Epithelial cell of prostate (primary cell): Measurements from ENCODE around the gene S100A10.

Source experiments
- DNase-seq: peaks from one replicate; pipeline ENCODE4 v3.0.0-alpha.2; 2011; ENCODE audit warnings: low read depth, low spot score
- H3K27ac ChIP-seq: fragments of 450-650 bp; 2 replicates; pipeline ENCODE4 v1.5.1; 2017; ENCODE audit warnings: mild to moderate bottlenecking

Gene S100A10, protein sequence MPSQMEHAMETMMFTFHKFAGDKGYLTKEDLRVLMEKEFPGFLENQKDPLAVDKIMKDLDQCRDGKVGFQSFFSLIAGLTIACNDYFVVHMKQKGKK

DNA sequence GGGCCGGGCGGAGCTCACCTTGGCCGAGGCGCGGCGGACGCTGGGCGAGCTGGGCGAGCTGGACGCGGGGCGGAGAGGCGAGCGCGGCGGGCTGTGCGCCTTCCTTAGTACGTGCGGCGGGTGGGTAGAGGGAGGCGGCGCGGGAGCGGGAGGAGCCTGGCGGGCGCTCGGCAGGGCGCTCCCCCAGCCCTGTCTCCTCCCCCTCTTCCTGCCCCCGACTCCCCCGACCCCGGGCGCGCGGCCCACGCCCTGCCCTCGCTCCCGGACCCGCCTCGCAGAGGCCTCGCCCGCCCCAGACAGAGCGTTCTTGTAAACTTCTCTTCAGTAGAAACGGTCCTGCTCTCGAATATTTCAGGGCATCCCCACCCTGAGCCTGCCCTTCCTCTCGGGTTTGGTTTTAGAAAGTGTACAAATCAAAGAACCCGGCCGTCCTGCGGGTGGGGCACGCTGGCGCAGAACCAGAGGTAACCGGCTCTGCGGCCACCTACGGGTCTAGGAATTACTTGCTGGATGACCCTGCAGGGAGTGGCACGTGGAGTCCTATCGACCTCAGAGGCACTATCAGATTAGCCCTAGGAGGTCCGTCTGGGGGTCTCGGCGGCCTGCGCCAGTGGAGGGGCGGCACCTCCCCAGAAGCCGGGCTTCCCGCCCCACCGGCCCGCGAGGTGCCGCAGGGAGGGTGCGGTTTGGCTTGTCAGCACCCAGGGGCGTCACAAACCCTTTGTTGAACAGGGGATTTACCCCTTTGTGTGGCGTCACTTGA is at the start of gene S100A10:
S100A10 (minus strand) TSS at position 126 of the 763 bp plus-strand sequence. CDS start 7,629 bp downstream, outside the sequence.
- H3K27ac ChIP-seq = peak within 1 kb of the TSS; percentile 100
- DNase-seq = no peak

DNA sequence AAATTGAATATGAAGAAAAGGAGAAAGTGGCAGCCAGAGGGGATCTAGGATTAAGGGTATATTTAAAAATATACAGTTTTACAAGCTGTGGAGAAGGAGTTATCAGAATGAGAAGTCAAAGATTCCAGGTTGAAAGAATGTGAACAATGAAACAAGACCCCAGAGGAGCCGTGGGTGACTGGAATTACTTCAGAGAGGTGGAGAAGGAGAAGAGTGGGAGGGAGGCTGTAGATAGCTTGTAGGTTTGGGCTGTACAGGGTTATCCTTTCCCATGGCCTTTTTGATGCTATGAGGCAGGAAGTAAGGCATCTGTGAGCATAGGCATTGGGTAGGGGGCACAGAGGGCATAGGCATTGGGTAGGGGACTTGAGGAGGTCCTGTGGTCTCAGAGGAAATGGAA is 48.4 kb upstream of the S100A10 start:
- H3K27ac ChIP-seq = no peak overlapping the region
- no peak for DNase-seq

DNA sequence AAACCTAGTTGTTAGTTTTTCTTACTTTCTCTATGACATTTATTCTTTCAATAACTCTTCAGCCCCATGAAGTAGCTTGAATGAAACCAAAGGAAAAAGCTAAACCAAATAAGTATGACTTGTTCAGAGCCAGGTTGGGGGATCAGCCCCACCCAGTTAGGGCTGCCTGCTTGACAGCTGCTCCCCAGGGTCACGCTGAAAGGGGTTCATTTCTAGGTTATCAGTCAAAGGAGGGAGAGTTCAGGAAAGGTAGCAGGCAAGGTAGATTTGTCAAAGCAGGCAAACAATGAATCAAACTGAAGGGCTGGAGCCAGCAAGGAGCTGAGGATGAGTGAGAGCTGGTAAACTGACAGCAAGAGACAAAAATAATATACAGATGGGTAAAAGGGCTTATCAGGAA is 46.2 kb upstream of the S100A10 start:
- H3K27ac ChIP-seq = no peak overlapping the region
- no peak for DNase-seq

DNA sequence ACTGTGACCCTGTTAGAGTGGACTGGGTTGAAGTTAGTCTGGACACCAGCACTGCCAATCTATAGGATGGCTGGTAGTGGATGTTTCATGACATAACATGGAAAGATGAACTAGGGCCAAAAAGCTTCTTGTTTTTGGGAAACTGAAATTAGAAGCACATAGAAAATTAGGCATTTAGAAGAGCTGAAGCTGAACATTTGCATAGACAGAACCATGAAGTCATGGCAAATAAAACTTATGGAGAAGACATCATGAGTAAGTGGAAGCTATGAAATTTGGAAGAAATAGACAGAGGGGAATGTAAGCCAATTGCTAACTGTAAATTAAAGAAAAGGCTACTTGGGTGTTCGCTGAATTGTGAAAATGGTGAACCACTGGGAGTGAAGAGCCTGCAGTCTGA is 45.8 kb upstream of the S100A10 start:
- no peak for DNase-seq
- no peak overlapping the region for H3K27ac ChIP-seq

DNA sequence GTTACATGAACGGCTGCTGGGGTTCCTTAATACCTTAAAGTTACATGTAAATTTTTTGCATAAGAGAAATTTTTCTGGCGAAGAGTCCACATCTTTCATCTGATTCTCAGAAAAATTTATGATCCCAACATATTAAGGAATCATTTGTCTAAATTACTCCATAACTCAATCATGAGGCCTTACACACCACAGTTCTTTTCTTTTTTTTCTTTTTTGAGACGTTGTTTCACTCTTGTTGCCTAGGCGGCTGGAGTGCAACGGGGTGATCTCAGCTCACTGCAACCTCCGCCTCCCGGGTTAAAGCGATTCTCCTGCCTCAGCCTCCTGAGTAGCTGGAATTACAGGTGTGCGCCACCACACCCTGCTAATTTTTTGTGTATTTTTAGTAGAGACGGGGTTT is 45.2 kb upstream of the S100A10 start:
- DNase-seq = no peak
- no peak overlapping the region for H3K27ac ChIP-seq

DNA sequence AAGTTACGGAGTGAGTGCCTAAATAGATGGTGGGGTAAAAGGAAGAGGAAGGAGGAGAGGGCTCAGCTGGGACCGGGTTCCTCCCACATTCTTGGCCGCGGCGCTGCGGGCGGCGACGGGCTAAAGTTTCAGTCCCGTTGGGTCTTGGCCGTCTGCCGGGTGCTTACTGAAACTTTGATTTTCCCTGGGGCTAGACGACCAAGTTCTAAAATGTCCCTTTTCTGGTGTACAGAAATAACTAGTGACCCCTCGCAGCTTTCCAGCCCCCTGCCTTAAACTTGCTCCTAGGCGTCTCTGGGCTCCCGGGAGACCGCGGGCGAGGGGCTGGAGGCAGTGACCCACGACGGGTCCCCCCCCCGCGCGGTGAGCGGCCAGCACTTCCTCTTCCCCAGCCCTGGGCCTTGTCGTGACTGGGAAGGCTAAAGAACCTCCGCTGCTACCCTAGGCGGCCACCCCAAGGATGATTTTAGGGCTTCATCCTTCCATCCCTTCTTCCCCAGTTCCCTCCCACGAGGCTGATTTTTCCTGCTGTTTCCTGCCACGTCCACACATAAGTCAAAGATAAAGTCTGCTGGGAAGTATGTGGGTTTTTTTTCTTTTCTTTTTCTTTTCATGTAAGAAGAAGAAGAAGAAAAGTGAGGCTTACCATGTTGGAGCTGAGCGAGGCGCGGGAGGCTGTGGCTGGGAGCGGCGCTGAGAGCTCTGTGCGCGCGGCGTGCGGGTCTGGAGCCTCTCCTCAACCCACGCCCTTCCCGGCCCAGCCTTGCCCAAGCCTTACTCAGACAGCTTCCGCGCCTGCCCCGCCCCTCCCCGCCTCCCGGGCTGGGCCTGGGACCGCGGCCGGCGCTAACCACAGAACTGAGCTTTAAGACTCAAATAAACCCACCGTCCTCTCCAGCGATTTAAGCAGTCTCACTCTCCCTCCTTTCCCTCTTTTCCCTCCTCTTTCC is 42.9 kb upstream of the S100A10 start, which contains the start of gene S100A11:
S100A11 (minus strand) TSS at position 738 of the 950 bp plus-strand sequence; CDS start at position 649, 89 bp downstream.
- DNase-seq = no peak
- H3K27ac ChIP-seq = peak within 1 kb of the TSS; percentile 99

DNA sequence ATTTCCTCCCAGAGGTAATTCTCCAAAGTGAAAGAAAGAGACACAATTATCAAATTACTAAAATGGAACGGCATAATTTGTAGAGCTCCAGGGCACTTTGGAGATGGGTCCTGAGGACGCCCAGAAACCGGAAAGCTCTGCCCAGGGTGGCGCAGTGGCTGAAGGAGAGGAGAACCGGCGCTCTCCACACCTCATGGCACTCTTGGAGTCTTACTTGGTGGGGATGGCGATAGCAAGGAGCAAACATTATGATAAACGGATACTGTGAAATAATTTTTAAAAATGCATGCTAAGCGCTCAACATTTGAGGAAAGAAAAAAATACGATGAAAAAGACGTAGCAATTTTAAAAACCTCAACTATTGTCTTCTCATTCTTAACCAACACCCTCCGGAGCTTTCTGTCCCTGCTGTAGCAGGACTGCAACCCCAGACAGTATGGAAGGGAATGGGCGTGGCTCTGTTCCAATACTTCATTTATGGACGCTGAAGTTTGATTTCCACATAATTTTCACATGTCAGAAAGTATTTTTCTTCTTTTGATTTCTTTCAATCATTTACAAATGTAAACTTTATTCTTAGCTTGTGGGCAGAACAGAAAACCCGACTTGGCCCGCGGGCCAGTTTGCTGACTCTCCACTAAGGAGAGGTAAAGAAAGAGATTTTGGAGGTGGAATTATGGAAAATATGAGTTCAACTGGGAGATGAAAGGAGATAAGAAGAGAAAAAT is 42.0 kb upstream of the S100A10 start:
- DNase-seq = no peak

DNA sequence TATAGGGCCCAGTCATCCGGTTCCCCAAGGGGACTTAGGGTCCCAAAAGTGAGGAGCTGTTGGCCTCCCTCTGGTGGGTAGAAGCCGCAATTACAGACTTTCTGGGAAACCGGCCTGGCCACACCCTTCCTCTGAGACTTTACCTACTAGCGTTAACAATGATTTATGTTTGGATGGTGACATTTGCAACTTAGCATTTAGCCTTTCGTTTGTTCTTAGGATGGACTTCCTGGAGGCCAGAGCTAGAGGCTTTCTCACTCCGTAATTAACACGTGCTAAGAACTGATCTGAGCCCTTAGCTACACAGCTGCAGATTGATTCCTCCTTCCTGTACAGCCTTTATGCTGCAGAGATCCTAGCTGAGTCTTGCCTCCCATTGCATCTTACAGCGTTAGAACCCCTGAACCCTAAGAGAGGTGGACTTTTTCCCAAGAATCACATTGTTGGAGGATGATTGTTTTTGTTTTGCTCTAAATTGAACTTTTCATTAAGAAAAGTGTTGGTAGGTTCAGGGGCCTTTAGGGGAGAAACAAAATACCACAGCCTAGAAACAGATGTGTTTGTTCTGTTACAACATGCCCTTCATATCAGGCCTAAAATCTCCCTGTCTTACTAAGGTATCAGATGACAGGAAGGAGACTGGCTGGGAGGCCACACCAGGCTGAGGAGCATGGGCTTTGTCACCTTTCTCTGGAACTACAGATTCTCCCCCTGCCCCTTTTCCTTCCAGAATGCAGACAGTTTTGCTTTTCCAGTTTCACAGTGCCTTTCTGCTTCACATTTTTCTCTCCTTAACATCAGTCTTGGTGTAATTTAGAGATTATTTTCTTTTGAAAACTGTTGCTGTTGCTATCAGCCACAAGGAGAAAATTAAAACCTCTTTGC is 41.2 kb upstream of the S100A10 start:
- DNase-seq = no peak
- H3K27ac ChIP-seq = peak overlapping the region; percentile 99

More for the DNA sequence above, 42.0 kb upstream of the S100A10 start:
- peak overlapping the region; percentile 99 for H3K27ac ChIP-seq

DNA sequence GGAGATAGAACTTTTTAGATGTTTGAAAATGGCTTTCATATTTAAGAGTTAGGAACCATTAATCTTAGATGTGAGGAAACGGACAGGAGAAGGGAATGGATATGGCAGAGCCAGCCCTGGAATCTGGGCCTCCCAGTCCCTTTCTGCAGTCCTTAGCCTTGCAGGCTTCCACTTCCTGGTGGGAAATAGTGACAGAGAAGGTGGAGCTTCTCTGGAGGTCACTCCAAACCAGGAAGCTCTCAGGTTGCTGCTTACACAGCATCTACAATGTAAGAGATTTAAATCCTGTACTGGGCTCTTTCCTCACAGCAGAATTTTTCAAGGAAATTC is 40.6 kb upstream of the S100A10 start:
- no peak for DNase-seq
- peak overlapping the region; percentile 99 for H3K27ac ChIP-seq

DNA sequence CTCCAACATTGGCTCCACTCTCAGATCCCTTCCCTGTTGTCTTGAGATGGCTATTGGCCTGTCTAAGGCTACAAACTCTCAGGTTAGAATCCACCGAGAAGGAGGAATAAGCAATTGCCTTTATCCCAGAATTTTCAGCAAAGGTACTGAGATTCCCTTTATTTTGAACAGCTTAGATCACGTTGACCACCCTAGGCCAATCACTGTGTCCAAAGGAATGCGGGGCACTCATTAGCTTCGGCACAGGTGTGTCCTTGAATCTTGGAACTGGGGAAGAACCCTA is 36.2 kb upstream of the S100A10 start:
- DNase-seq = no peak
- peak overlapping the region; percentile 99 for H3K27ac ChIP-seq

DNA sequence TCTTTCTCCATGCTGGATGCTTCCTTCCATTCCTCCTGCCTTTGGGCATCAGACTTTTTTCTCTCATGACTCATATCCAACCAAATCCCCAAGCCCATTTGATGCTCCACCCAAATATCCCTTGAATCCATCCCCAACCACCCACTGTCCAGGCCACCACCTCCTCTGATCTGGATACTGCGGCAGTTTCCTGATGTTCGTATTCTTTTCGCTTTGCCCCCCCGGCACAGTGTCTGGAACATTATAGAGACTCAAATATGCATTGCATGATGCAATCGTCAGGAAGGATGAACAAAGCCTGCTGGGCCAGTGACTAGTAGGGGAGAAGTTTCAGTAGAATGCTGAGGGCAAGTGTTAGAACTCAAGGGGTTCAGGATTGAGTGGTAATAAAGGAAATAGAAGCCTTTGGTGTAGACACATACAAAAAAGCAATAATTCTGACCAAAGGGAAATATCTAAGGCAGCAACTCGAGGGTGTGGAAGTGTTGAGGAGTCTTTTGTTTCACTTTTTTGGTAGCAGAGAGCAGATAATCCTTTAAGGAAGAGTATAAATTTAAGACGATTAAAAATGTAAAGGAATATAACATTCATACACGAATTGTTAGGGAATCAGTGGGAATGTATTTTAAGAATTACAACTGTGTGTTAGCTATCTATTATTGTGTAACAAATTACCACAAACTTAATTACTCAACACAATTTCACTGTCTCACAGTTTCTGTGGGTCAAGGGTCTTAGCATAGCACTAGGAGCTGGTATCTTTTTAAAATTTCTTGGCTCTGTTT is 35.7 kb upstream of the S100A10 start:
- DNase-seq = no peak
- peak overlapping the region; percentile 99 for H3K27ac ChIP-seq

DNA sequence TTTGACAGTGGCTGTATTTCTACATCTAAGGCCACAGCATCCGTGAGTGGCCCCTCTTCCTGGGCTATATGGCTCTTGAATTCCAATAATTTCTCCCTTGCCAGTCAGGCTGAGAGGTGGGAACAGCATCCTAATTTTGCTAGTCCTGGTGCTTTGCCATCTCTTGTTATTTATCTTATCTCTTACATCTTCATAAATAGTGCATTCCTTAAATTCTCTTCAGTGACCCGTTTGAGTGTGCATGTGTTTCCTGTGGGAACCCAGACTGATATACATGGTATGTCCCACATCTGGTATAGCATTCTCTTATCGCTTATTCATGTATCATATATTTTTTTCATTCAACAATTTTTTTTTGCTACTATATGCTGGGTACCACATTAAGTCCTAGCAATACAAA is 33.2 kb upstream of the S100A10 start:
- H3K27ac ChIP-seq = no peak overlapping the region
- no peak for DNase-seq

DNA sequence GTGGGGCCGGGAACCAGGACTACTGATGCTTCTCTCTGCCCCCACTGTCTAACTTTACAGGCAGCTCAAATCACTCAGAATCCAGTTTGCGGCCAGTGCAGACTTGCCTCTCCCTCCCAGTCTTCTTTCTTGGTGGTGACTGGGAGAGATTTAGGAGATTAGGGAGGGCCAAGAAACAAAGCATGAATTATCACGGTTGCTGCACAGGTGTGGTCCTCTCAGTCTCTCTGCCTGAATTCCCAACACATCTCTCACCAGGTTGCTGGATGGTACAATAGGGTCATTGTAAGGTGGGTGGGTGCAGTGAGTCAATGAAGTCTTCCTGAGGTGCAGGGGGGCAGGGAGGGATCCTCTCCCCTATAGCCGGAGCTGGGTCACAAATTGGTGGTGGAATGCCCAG is 30.6 kb upstream of the S100A10 start:
- H3K27ac ChIP-seq = peak overlapping the region; percentile 98
- DNase-seq = peak; percentile 98

DNA sequence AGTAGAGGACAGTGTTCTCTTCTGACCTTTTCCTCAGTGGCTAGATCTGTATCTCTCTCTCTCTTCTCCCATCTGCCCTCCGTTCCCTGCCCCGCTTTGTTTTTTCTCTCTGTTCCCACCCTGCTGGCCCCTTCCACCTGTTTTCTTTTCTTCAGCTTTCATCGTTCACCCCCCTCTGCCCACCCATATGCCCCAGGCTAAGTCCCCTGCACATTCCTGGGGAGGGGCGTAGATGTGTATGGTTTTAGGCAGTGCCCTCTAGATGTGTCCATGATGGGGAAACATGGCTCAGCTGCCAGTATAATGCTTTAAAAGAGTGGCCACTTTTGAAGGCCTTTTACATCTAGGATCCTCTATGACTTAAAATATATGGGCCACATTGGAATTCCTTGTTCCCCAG is 29.6 kb upstream of the S100A10 start:
- peak overlapping the region; percentile 98 for H3K27ac ChIP-seq
- DNase-seq = no peak

DNA sequence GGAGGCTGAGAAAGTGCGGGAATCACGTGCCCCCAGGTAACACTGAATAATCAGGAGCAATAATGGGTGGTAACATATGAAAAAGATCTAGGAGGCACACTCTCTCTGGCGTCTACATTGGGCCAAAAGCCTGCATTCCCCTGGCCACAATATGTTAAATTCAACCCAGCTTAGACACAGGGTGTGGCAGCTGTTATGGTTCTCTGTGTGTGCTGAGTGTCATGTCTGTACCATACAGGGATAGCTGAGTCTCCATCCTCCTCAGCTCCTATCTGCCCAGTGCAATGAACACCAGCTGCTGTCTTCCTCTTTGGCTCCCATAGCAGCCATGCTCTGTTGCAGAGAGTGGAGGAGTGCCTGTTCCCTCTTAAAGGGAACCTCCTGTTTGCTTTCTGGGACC is 28.8 kb upstream of the S100A10 start:
- peak overlapping the region; percentile 98 for H3K27ac ChIP-seq
- DNase-seq = no peak

DNA sequence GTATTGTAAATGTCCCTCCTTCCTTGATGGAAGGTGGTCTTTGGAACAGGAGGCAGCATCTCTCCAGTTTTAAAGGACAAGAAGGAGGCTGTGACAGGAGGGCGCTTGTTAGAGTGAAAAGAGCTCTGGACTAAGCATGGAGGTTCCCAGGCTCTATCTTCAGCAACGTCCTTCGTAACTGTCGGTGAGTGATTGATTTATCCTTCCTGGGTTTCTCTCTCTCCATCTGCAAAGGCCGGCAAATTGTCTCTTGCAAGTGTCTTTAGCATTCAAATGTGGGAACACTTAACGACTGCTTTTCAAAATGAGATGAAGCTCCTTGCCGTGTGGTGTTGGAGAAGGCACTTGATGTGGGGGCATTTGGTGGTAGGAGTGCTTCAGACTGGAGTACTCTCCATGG is 27.9 kb upstream of the S100A10 start:
- no peak overlapping the region for H3K27ac ChIP-seq
- DNase-seq = no peak

DNA sequence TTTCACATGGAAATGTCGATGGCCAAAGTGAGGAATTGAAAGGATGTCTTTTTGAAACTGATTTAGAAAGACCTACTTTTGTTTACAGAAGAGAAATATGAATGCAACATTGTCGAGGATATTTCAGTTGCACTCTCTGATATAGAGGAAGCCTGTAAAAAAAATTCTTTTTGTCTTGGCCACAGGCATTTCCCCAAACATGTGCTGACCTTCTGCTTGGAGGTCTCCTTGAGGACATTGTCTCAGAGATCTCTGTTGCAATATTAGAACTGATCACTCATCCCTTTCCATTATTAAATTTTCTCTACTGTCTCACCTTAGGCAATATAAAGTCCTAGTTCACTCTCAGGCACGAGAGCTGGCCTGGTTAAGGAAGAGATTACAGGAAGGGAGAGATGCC is 27.2 kb upstream of the S100A10 start:
- DNase-seq = no peak
- H3K27ac ChIP-seq = no peak overlapping the region

DNA sequence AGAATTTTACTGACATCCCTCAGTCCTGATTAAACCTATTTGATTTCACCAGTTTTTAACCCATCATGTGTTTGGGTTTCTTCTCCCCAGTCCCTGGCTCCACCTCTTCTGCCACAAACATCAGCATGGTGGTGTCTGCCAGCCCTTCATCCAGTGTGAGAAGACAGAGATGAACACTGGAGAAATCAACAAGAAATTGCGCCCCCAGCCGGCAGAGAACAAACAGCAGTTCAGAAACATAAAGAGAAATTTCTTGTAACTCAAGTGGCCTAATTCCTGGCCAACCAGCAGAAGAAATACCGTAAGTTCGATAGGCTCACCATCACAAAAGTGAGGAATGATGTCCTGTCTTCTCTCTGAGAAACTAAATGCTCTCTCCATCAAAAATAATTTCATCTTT is 24.9 kb upstream of the S100A10 start:
- DNase-seq = no peak

DNA sequence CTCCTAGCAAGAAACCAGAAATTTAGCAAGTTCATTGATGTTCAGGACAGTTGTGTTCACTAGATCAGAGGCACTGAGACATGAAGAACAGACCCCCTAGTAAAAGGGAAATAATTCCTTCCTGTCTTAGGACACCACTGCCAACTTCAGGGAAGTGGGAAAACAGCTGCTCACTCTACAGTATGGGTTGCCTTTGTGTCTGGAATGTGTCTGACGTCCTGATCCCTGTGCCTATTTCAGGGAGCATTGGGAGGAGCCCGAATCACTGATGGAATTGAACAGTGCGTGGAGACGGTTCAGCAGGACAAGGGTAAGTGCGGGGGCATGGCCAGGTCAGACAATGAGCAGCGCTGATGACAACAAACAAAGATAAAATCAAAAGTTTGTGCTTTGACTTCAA is 22.1 kb upstream of the S100A10 start:
- no peak overlapping the region for H3K27ac ChIP-seq
- DNase-seq = no peak

More for the DNA sequence above, 24.9 kb upstream of the S100A10 start:
- no peak overlapping the region for H3K27ac ChIP-seq
